WTC11 (cell line): ENCODE measurements around the gene COG3.

ENCODE experiments used
- CREM ChIP-seq: sonication (generic); formaldehyde crosslinking; IDR thresholded peaks from 2 replicates; pipeline ENCODE4 v1.8.1; 2022; ENCODE audit warnings: mild to moderate bottlenecking, missing genetic modification reagents, moderate library complexity
- CTCF ChIP-seq: fragments of 200-600 bp; IDR thresholded peaks from 2 replicates; pipeline ENCODE4 v1.8.0; 2022; ENCODE audit warnings: antibody characterized with exemption
- FOXJ3 ChIP-seq: sonication (generic); formaldehyde crosslinking; IDR thresholded peaks from 2 replicates; pipeline ENCODE4 v1.9.0; 2021; ENCODE audit warnings: missing genetic modification reagents, mild to moderate bottlenecking, borderline replicate concordance
- NR2C2 ChIP-seq: sonication (generic); formaldehyde crosslinking; IDR thresholded peaks from 2 replicates; pipeline ENCODE4 v1.8.0; 2022; ENCODE audit warnings: mild to moderate bottlenecking, missing genetic modification reagents
- ZNF219 ChIP-seq: sonication (generic); formaldehyde crosslinking; IDR thresholded peaks from 2 replicates; pipeline ENCODE4 v1.8.0; 2023; ENCODE audit warnings: missing genetic modification reagents, mild to moderate bottlenecking, borderline replicate concordance
- ZNF281 ChIP-seq: sonication (generic); formaldehyde crosslinking; IDR thresholded peaks from 2 replicates; pipeline ENCODE4 v1.8.0; 2023; ENCODE audit warnings: mild to moderate bottlenecking, missing genetic modification reagents

- no peak for TF ChIP-seq NR2C2 (CRISPR knock-in tag)
- TF ChIP-seq CTCF, result no peak
- TF ChIP-seq ZNF219 (CRISPR knock-in tag), result no peak
- no peak for TF ChIP-seq ZNF281 (CRISPR knock-in tag)
- no peak for TF ChIP-seq CREM (CRISPR knock-in tag)
- no peak for TF ChIP-seq FOXJ3 (CRISPR knock-in tag)
These were observed 31.9 kb upstream of the COG3 start for GRCh38 chr13:45432737-45433380.
